ENCODE data around the gene NOC2L.

NOC2L gene

DNA sequence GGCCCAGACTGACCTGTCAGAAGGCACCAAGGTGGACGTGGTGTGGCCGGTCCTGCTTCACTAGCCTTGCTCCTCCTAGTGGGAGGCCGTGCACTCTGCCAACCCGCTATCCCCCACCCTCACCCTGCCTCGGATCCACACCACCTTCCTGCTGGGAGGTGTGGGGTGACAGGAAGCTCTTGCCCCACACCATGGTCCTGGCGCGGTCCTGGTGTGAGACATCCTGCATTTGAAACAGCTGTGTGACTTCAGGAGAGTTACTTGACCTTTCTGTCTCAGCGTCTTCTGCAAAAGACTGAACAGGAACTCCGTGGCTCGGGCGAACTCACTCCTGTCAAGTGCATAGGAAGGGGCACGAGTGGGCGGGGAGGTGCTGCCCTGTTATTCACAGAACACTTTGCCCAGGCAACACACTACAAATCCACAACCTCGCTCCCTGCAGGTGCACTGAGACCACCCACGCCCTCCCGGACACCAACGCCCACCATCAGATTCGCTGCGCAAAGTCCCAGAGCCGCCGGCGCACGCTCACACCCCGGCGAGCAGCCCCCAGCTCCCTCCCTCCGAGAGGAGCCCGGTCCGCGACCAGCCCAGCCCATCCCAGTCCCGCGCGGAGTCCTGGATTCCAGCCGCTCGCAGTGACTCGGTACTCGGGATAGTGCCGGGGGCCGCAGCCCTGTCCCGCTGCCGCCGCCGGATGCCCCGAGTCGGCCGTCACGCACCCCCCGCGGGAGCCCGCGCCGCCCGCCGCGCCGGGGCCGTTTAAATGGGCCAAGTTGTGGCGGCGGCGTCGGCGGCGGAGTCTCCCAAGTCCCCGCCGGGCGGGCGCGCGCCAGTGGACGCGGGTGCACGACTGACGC lies 35.7 kb downstream of the NOC2L start, which contains the start of gene SAMD11:
SAMD11 (plus strand) TSS at position 793 of the 860 bp plus-strand sequence. CDS start 509 bp downstream, outside the sequence.
- Histone ChIP-seq H3K27ac (no peak within 1 kb of the TSS), H3K4me3 (peak within 1 kb of the TSS; percentile 5 to 49 (median 32))

DNA sequence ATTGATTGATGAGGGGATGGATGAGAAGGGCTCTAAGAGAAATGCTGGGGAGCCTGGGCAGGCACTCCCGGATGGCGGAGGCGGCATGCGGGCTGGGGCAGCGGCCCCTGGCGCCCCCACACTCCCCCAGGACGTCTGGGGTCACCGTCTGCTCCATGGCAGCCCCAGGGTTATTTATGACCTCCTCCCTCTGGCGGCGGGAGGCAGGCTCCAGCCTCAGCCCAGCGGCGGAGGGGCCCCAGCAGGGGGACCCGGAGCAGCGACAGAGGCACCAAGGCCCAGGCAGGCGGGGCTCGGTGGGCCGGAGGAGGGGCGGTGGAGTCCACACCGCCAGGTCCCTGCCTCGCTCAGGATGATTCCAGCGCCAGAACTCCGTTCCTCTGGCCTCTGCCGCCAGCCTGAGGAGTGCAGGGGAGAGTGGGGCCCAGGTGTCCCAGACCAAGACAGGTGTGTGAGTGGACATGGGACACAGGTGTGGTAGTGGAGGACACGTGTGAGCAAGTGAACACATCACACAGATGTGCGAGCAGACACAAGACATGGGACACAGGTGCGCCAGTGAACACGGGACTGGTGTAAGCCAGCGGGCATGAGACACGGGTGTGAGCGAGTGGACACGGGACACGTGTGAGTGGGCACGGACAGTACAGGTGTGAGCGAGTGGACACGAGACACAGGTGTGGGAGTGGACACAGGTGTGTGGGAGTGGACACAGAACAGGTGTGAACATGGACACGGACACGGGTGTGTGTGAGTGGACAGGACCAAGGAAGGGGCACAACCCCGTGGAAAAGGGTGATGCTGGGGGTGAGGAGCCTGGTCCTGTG lies 37.8 kb downstream of the NOC2L start:
- Histone ChIP-seq H3K27ac (no peak overlapping the region), H3K4me3 (no peak overlapping the region)

DNA sequence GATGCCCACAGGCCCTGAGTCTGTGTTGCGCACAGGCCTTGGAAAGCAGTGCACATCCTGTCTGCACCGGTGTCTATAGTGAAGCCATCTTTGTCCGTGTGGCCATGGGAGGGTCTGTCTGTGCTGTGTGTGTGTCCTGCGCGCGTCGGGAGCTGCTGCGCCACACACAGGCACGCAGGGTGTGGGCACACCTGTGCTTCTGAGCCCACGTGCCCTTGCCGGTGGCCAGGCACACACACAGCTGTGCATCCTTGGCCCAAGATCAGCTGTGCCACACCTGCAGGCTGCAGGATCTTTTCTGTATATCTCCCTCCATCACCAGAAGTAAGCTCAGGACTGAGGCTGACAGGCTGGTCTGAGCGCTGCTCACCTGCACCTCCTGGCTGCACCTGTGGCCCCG lies 38.5 kb downstream of the NOC2L start:
- Histone ChIP-seq H3K4me3 (no peak overlapping the region), H3K27ac (no peak overlapping the region)

DNA sequence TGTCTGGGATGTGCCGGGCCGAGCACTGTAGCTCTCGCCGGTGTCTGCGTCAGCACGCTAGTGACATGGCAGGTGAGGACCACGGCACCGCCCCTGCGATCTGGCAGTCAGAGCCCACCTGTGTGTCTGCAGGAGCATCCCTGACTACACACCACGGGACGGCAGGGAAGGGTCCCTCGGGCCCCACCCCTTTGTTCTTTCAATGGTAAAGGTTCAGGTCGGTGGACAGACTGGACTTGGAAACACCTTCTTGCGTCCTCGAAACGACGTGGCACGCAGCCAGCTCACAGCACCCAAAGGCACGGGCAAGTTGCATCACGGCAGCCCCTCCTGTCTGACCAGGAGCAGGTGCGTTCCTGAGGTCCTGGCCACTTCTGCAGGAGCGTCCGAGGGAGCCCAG lies 39.0 kb downstream of the NOC2L start:
- H3K27ac ChIP-seq: no peak overlapping the region
- H3K4me3 ChIP-seq: no peak overlapping the region

DNA sequence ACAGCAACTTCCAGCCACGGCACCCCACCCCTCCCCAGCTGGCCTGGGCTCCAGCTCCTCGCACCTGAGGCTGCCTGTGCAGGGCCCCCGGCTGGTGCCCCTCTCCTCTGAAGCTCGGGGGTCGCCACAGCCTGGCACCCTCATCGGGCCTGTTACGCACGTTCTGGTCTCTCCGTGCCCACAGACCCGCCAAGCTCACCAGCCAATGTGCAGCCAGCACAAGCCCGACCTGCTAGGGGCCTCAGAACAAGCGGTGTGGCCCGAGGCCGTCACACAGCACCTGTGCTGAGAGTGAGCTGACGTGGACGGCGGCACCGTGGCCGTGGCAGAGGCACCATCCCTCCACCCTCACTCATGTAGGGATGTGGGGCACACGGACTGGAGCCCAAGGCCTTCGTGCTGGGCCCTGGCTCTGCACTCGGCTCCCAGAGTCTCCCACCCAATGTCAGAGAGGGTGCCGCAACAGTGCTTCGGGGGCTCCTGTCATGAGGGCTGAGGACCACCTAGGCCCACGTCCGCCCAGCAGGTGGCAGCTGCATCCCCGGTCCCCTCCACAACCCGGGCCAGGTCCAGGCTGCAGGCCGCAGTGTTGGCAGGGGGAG lies 39.7 kb downstream of the NOC2L start:
- no peak overlapping the region for H3K27ac ChIP-seq

DNA sequence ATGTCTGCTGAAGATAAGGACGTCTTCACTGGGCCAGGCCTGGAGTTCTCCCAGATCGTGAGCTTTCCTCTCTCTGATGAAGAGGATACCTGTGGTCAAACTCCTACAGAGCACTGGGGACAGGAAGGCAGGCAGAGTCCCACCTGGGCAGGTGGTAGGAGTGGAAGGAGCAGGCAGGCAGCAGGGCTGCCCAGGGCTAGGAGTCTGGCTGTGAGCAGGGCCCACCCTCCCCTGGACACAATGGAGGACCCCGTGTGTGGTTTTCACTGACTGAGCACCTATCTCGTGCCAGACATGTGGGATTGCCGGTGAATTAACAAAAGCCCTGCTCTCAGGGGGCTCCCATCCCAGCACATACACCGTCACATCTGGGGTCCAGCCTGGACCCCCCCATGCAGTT lies 40.2 kb downstream of the NOC2L start:
- no peak overlapping the region for H3K27ac ChIP-seq
- no peak overlapping the region for H3K4me3 ChIP-seq

More for the DNA sequence above, 39.7 kb downstream of the NOC2L start:
- no peak overlapping the region for H3K4me3 ChIP-seq

DNA sequence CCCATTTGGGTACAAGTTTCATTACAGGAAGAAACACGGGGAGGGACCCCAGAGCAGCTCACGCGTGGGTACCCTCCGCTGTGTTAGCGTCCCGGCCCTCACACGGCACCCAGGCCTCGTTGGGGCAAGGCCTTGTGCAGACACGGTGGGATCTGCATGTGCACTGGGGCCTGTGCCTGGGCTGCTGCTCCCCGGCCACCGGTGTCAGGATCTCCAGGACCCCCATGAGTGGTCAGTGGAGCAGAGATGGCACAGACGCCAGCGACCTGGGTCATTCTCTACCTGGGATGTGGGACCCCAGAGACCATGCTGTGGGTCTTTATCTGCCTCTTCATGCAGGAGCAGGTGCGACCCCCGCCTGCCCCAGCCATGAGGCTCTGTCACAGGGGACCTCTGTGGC lies 40.7 kb downstream of the NOC2L start:
- no peak overlapping the region for H3K4me3 ChIP-seq

DNA sequence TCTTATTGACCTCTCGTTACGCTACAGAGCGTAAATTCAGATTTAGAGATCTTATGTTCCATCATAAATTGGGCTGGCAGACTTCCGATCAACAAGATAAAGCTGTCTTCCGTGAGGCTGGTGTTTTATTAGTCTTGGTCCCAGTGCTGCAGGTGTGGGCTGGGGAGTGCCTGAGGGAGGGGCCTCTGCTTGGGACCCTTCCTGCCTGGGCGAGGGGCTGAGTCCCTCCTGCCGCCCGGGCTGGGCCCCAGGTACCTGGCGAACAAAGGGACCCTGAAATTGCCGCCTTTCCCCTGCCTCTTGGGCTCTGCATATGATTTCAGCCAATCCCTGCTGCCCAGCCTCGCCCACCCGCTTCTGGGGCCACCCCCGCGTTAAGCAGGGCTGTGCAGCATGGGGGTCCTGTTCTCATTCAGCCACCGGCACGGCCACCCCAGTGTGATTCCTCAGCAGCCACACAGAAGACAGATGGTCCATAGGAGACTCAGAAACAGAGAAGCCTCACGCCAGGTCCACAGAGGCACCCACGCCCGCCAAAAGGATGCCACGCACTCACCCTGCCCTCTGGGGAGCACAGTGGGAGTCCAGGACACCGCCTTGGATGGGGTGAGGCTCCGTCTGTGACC lies 41.5 kb downstream of the NOC2L start:
- Histone ChIP-seq H3K4me3 (no peak overlapping the region), H3K27ac (no peak overlapping the region)

More for the DNA sequence above, 40.7 kb downstream of the NOC2L start:
- H3K27ac ChIP-seq: no peak overlapping the region

DNA sequence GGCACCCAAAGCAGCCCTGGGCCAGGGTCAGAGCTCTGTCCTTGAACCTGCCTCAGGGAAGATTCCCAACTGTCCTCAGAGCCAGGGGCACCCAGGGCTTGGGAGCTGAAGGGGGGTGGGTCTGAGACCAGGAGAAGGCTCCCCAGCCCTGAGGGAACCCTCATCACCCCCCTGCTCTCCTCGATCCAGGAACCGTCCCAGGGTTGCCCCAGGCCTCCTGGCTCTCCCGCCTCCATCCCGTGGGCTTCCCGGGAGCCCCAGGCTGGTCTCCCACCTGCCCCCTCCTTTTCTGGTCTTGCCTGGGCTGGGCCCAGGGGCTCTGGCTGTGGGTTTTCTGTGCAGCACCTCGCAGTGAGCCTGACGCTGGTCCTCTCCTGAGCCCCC lies 42.0 kb downstream of the NOC2L start:
- Histone ChIP-seq H3K4me3 (no peak overlapping the region), H3K27ac (no peak overlapping the region)

DNA sequence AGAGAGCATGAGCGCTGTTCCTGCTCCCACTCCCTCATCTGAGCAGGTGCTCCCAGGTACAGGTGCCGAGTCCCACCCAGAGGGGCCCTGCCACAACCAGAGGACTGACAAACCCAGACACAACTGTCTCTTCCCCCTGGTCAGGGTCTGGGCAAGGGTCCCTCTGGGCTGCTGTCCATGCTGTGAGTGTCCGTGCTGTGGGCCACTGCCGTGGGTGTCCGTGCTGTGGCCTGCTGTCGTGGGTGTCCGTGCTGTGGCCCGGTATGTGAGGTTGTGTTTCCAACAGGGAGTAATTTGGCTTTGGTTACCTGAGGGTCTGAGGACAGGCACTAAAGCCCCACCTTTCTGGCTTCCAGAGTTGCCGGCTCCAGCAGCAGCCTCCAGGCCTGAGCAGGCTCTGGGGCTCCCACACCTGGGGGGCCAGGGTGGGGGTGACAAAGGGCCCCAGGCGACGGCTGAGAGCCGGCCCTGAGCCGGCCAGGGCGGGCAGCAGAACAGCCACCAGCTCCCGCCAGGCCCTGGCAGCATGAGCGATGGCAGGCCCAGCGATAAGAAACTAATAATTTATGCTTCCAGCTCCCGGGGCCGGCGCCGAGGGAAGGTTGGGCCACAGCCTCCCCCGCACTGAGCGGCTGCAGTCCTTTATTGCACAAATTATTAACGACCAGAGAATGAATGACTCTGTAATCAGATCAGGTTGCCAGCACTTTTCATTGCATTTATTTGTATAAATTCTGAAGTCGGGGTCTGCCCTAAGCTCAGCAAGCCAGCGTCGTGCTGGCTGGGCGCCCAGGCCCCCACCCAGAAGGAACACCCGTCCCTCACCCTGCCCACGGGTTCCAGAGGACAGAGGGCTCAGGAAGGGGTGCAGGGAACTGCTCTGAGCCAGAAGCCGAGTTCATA lies 42.6 kb downstream of the NOC2L start:
- Histone ChIP-seq H3K4me3 (no peak overlapping the region), H3K27ac (no peak overlapping the region)

DNA sequence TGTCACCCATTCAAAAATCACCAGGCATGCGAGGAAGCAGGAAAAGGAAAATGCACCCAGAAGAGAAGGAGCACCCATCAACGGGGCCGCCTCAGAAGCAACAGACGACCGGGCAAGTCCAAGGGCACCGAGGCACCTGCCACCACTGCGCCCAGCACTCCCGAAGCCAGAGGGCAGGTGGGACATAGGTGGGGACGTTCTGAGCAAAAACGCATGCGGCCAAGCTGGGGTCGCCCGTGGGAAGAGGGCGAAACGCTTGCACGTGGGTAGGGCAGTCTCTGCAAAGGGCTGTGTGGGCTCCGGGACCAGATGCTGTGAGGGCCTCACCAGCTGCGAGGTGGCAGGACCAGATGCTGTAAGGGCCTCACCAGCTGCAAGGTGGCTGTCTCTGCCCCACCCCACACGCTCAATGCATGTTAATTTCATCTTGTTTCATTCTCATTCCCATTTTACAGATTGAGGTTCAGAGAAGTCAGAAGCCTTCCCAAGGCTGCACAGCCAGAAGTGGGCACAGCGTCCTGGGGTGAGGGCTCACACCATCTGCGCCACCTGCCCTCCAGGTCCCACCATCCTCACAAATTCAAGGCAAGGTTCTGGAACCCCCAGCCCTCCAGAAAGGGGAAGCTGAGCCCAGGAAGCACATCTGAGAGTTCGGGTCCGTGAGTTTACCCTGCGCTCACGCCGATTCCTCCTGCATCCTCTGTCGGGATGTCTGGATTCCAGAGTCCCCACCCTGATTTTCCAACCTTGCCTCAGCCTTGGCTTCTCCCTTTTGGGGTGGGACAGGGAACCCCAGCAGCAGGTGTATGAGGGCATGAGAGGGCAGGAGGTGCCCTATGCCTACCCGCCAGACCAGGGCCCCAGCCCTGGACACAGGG lies 43.5 kb downstream of the NOC2L start:
- H3K27ac ChIP-seq: no peak overlapping the region
- H3K4me3 ChIP-seq: no peak overlapping the region

DNA sequence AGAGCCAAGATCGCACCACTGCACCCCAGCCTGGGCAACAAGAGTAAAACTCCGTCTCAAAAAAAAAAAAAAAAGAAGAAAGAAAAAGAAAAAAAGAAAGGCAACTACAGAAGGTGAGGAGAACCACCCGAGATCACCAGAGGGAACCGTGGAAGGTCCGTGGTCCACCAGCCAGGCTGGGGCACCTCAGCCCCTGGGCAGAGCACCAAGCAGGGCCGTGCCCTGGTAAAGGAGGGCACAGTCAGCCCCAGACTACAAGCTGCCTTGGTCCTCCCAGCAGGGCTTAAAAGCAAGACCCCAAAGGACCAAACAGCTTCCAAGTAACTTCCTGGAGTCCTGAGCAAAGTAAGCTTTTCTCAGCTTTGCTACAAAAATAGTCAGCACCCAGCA lies 44.2 kb downstream of the NOC2L start:
- Histone ChIP-seq H3K27ac (no peak overlapping the region), H3K4me3 (no peak overlapping the region)

DNA sequence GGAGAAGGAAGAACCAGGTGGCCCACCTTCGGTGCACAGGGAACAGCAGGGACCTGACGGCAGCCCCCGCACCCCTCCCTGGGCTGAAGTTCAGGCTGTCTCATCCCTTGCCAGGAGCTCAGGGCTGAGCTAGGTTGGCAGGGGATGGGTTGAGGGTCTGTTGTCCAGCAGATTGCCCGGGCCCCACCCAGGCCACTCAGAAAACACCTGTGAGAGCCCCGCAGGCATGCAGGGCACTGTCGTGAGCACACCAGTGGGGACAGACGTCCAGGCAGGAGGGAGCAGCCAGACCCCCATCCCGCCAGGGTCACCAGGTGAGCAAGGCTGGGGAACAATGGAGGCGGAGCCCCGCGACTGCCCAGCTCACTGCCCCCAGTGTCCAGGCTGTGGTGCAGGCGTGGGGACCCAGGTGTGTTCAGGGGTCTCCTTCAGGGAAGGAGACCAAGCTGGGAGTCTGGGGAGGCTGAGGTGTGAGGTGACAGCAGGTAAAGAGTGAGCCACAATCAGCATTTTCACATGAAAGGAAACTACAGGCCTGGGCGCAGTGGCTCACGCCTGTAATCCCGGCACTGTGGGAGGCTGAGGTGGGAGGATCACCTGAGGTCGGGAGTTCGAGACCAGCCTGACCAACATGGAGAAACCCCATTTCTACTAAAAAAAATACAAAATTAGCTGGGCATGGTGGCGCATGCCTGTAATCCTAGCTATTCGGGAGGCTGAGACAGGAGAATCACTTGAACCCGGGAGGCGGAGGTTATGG lies 44.7 kb downstream of the NOC2L start:
- H3K27ac ChIP-seq: no peak overlapping the region

DNA sequence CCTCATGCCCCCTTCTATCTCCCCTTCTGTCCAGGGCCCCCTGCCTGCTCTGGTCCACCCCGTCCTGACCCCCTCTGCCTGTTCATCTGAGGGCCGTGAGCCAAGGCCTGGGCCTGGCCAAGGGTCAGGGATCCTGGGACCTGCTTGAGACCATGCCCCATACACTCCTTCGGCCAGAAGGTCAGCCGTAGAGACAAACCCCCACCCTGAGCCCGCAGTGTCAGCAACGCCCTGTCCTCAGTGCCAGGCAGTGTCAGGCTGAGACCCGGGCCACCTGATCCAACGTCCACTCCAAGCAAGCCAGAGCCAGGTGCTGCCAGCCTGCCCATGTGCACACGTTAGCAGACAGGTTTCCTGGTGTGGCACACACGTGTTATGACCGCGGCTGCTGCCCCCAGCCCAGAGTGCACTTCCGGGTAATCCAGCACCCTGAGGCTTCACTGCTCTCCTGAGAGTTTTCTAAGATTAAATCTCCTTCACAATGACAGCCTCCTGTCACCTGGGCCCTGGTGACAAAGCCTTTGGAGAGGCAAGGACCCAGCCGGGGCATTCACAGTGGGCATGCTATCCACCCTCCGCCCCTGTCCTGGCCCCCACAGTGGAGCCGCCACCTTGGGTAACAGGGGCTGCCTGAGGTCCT lies 45.4 kb downstream of the NOC2L start:
- H3K27ac ChIP-seq: no peak overlapping the region
- H3K4me3 ChIP-seq: no peak overlapping the region

More for the DNA sequence above, 44.7 kb downstream of the NOC2L start:
- H3K4me3 ChIP-seq: no peak overlapping the region

DNA sequence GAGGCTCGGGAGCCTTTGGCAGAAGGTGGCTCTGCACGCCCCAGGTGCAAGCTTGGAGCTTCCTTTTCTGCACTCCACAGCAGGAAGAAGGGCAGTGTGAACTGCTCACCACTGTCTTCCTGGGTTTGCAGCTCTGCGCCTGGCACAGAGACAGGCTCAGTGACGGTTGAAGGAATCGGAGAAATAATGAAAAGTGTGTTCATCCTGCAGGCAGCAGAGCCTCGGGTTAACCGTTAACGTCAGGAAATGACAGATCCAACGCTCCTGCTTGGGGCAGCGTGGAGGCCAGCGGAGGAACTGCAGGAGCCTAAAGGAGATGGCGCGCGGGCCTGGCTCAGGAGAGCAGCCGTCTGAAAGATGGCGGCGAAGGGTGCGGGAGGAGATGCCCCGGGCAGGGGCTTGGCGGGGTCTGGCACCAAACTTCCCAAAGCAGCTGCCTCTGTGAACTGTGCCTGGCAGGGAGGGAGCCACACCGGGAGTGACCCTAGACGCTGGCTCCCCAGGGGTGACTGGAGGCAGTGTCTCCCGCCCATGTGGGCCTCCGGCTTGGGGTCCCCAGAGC lies 46.2 kb downstream of the NOC2L start:
- H3K27ac ChIP-seq: no peak overlapping the region
- no peak overlapping the region for H3K4me3 ChIP-seq

DNA sequence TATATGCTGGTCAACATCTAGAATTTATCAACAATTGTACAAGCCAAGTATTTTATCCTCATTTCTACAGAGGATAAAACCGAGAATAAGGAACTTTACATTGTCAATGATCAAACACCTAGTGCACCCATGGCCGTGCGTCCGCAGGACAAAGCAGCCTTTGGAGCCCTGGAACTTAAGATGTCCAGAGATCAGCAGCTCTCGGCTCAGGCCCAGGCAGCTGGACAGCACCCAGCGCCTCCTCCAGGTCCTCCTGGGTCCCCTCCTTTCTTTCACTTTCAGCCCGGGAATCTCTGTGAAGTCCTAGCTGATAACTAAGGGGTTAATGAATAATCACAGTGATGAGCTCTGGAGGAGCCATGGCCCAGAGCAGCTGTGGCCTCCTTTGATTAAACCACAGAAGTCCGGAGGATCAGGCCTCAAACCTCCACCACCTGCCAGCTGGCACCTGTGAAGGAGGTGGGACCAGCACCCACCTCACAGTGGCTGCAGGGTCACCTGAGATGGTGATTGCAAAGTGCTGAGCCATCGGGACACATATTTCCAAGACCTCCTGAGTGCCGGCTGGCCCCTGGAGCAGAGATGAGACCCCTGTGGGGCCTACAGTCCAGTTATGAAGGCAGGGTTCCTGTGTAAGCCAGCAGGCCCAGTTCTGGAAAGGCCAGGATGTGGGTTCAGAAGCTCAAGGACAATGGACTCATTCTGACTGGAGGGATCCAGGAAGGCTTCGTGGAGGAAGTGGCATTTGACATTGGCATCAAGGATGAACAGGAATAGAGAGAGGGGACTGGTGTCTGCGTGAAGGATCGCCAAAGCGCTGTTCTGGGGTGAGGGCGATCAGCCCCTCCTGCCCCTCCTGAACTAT lies 46.9 kb downstream of the NOC2L start:
- Histone ChIP-seq H3K27ac (no peak overlapping the region), H3K4me3 (no peak overlapping the region)

All from skin epidermis (tissue), 12 donors.